H1 (cell line): ENCODE data around the gene FBXO34. TPM values are rescaled to one million over a fixed set of nuclear protein-coding genes. Genes with fewer than 3 reads are reported as not detected.

Experiments
- CTCF ChIA-PET: fragments of 300-600 bp; sonication (Branson Sonifier 250); formaldehyde crosslinking; loops from one replicate; lab custom pipeline; 2021; ENCODE audit not compliant: partially characterized antibody; lab: Charles Lee
- POLR2A ChIA-PET: fragments of 300-600 bp; sonication (Branson Sonifier 250); formaldehyde crosslinking; loops from one replicate; lab custom pipeline; 2021; ENCODE audit warnings: inconsistent platforms; ENCODE audit not compliant: partially characterized antibody; lab: Charles Lee
- DNase-seq, 2 experiments: peaks; one replicate each; pipeline versions ENCODE4 v3.0.0 to v3.0.0-alpha.2; 2010 to 2022; ENCODE audit warnings: low spot score in 2 of 2, low read depth in 1 of 2, mixed read lengths in 1 of 2
- FAIRE-seq: peaks from 2 replicates; lab custom pipeline; 2011; peaks lifted over from hg19 to GRCh38; lab: Jason Lieb, UNC
- H2AFZ ChIP-seq: 2 replicates; pipeline ENCODE4 v1.8.1; 2012; ENCODE audit warnings: low read length, inconsistent platforms
- H2AK5ac ChIP-seq: 2 replicates; pipeline ENCODE4 v1.6.1; 2013; ENCODE audit warnings: low read depth, low read length
- H2BK120ac ChIP-seq: replicated peaks from 2 replicates; pipeline ENCODE3; 2013; ENCODE audit warnings: low read depth, low read length, inconsistent platforms
- H2BK12ac ChIP-seq: 2 replicates; pipeline ENCODE4 v1.6.1; 2013; ENCODE audit warnings: low read depth, low read length
- H2BK15ac ChIP-seq: 2 replicates; pipeline ENCODE4 v1.6.1; 2013; ENCODE audit warnings: low read length
- H2BK20ac ChIP-seq: 2 replicates; pipeline ENCODE4 v1.6.1; 2013; ENCODE audit warnings: low read length
- H2BK5ac ChIP-seq: 2 replicates; pipeline ENCODE4 v1.6.1; 2013; ENCODE audit warnings: low read depth, low read length
- H3K14ac ChIP-seq: 2 replicates; pipeline ENCODE4 v1.6.1; 2013; ENCODE audit warnings: inconsistent platforms; ENCODE audit not compliant: insufficient read length
- H3K18ac ChIP-seq: 2 replicates; pipeline ENCODE4 v1.6.1; 2013; ENCODE audit warnings: low read length; ENCODE audit errors: extremely low read depth
- H3K23ac ChIP-seq: 2 replicates; pipeline ENCODE4 v1.6.1; 2013; ENCODE audit warnings: inconsistent platforms; ENCODE audit not compliant: insufficient read length
- H3K23me2 ChIP-seq: 2 replicates; pipeline ENCODE4 v1.6.1; 2013; ENCODE audit warnings: low read depth, low read length
- H3K27ac ChIP-seq: 2 replicates; pipeline ENCODE4 v1.6.1; 2011; ENCODE audit warnings: low read depth, low read length, inconsistent platforms
- H3K27me3 ChIP-seq, 4 experiments: replicated peaks in 1 of 4; 1 replicate in 1 of 4; 2 replicates in 3 of 4; pipeline versions ENCODE4 v1.6.1 to v1.8.1; 2011 to 2013; ENCODE audit warnings: low read length in 3 of 4, mild to moderate bottlenecking in 3 of 4, inconsistent platforms in 2 of 4, mixed read lengths in 2 of 4, moderate library complexity in 1 of 4; ENCODE audit not compliant: control insufficient read depth in 3 of 4, insufficient read depth in 3 of 4; ENCODE audit errors: extremely low read depth in 1 of 4
- H3K36me3 ChIP-seq, 4 experiments: 2 replicates each; pipeline versions ENCODE4 v1.6.1 to v1.8.1; 2011 to 2013; ENCODE audit warnings: mild to moderate bottlenecking in 4 of 4, low read length in 3 of 4, moderate library complexity in 2 of 4, control low read depth in 1 of 4, inconsistent platforms in 1 of 4; ENCODE audit not compliant: insufficient read depth in 4 of 4, control insufficient read depth in 2 of 4
- H3K4ac ChIP-seq: replicated peaks from 2 replicates; pipeline ENCODE3; 2013; ENCODE audit warnings: low read length, low read depth, mixed read lengths, inconsistent platforms; ENCODE audit not compliant: insufficient read length
- H3K4me1 ChIP-seq, 4 experiments: replicated peaks in 1 of 4; 1 replicate in 1 of 4; 2 replicates in 3 of 4; pipeline versions ENCODE4 v1.6.1 to v1.8.1; 2011 to 2013; ENCODE audit warnings: low read length in 3 of 4, inconsistent platforms in 2 of 4, mixed read lengths in 1 of 4; ENCODE audit not compliant: insufficient read depth in 4 of 4, control insufficient read depth in 3 of 4
- H3K4me2 ChIP-seq, 2 experiments: 2 replicates each; pipeline versions ENCODE4 v1.6.1 to v1.8.1; 2011 to 2013; ENCODE audit warnings: low read depth in 2 of 2, low read length in 2 of 2, control low read depth in 1 of 2, inconsistent platforms in 1 of 2, mild to moderate bottlenecking in 1 of 2; ENCODE audit not compliant: insufficient read depth in 1 of 2
- H3K4me3 ChIP-seq, 4 experiments: fragments of 200-600, 300-600 bp in 1 of 4; sonication (generic), shearing (Covaris generic), sonication (Bioruptor Twin) in 1 of 4; 2 replicates each; pipeline versions ENCODE4 v1.5.1 to v1.8.1; 2011 to 2016; ENCODE audit warnings: low read length in 4 of 4, low read depth in 3 of 4, control low read depth in 2 of 4, inconsistent platforms in 2 of 4, mild to moderate bottlenecking in 2 of 4, mixed read lengths in 1 of 4, moderate library complexity in 1 of 4; ENCODE audit not compliant: insufficient read depth in 2 of 4; ENCODE audit errors: extremely low read depth in 1 of 4
- H3K56ac ChIP-seq: replicated peaks from 2 replicates; pipeline ENCODE3; 2013; ENCODE audit warnings: low read depth, mild to moderate bottlenecking, mixed read lengths, low read length, inconsistent platforms; ENCODE audit not compliant: insufficient read length
- H3K79me1 ChIP-seq: 2 replicates; pipeline ENCODE4 v1.6.1; 2013; ENCODE audit warnings: low read depth, low read length, control low read depth
- H3K79me2 ChIP-seq, 2 experiments: 2 replicates each; pipeline versions ENCODE4 v1.6.1 to v1.8.1; 2012 to 2013; ENCODE audit warnings: low read length in 2 of 2, mild to moderate bottlenecking in 2 of 2, inconsistent platforms in 1 of 2; ENCODE audit not compliant: insufficient read depth in 2 of 2, control insufficient read depth in 1 of 2
- H3K9ac ChIP-seq, 4 experiments: replicated peaks in 1 of 4; 1 replicate in 1 of 4; 2 replicates in 3 of 4; pipeline versions ENCODE4 v1.6.1 to v1.8.1; 2011 to 2013; ENCODE audit warnings: low read depth in 3 of 4, low read length in 3 of 4, control low read depth in 2 of 4, mild to moderate bottlenecking in 2 of 4, moderate library complexity in 2 of 4, inconsistent platforms in 1 of 4; ENCODE audit errors: extremely low read depth in 1 of 4
- H3K9me3 ChIP-seq, 2 experiments: 2 replicates each; pipeline versions ENCODE4 v1.6.1 to v1.8.1; 2012 to 2013; ENCODE audit warnings: mild to moderate bottlenecking in 2 of 2, moderate library complexity in 2 of 2, control low read depth in 1 of 2, inconsistent platforms in 1 of 2, low read depth in 1 of 2, low read length in 1 of 2, mixed read lengths in 1 of 2; ENCODE audit not compliant: insufficient read depth in 2 of 2
- H4K20me1 ChIP-seq, 2 experiments: replicated peaks in 1 of 2; 2 replicates each; pipeline versions ENCODE3 to v1.8.1; 2011 to 2013; ENCODE audit warnings: inconsistent platforms in 2 of 2, low read length in 2 of 2, mild to moderate bottlenecking in 1 of 2; ENCODE audit not compliant: insufficient read depth in 2 of 2, control insufficient read depth in 1 of 2
- H4K5ac ChIP-seq: 2 replicates; pipeline ENCODE4 v1.6.1; 2013; ENCODE audit warnings: low read length, low read depth, mixed read lengths, inconsistent platforms; ENCODE audit not compliant: insufficient read length
- H4K8ac ChIP-seq: 2 replicates; pipeline ENCODE4 v1.8.0; 2013; ENCODE audit warnings: mild to moderate bottlenecking, moderate library complexity, low read length, inconsistent platforms; ENCODE audit not compliant: insufficient read depth; ENCODE audit errors: extremely low read depth
- H4K91ac ChIP-seq: replicated peaks from 2 replicates; pipeline ENCODE3; 2013; ENCODE audit warnings: low read length, mixed read lengths, inconsistent platforms; ENCODE audit not compliant: insufficient read length
- CTCF ChIP-seq, 3 experiments: IDR thresholded peaks; 1 replicate in 2 of 3; 2 replicates in 1 of 3; pipeline versions ENCODE4 v1.5.1 to v1.6.1; 2011; ENCODE audit warnings: low read length in 3 of 3, mild to moderate bottlenecking in 3 of 3, inconsistent platforms in 2 of 3, low read depth in 1 of 3, moderate library complexity in 1 of 3; ENCODE audit not compliant: insufficient read depth in 1 of 3; ENCODE audit errors: control extremely low read depth in 1 of 3
- EGR1 ChIP-seq: IDR thresholded peaks from 2 replicates; pipeline ENCODE4 v1.6.1; 2011; ENCODE audit warnings: low read depth, low read length, borderline replicate concordance
- KDM5A ChIP-seq: fragments of 200-600 bp; IDR thresholded peaks from 2 replicates; pipeline ENCODE4 v1.7.1; 2012; ENCODE audit warnings: mild to moderate bottlenecking, low read length, inconsistent platforms, mixed read lengths
- MAX ChIP-seq: IDR thresholded peaks from 2 replicates; pipeline ENCODE4 v1.6.1; 2012; ENCODE audit warnings: inconsistent platforms
- POU5F1 ChIP-seq: IDR thresholded peaks from 2 replicates; pipeline ENCODE4 v1.6.1; 2011; ENCODE audit warnings: low read depth, mild to moderate bottlenecking, low read length, moderate library complexity
- RAD21 ChIP-seq, 2 experiments: IDR thresholded peaks in 1 of 2; conservative IDR thresholded peaks in 1 of 2; 2 replicates each; pipeline ENCODE4 v1.6.1; 2011; ENCODE audit warnings: low read depth in 2 of 2, low read length in 2 of 2, improper control_type of control experiment in 1 of 2, inconsistent platforms in 1 of 2, mild to moderate bottlenecking in 1 of 2, moderate library complexity in 1 of 2
- SP4 ChIP-seq: IDR thresholded peaks from 2 replicates; pipeline ENCODE4 v1.6.1; 2012; ENCODE audit warnings: low read length, inconsistent platforms
- WGBS, 2 experiments: shearing (Covaris generic) in 1 of 2; methylation state at CpG; one replicate each; pipeline versions ENCODE4 v1.1.6 to v1.1.7; 2013 to 2015; ENCODE audit warnings: low lambda C conversion rate in 2 of 2, mixed read lengths in 2 of 2, inconsistent platforms in 1 of 2, low coverage in 1 of 2, missing lambda C conversion rate in 1 of 2; ENCODE audit not compliant: insufficient replicate concordance in 2 of 2, insufficient coverage in 1 of 2, insufficient read length in 1 of 2; ENCODE audit errors: extremely low coverage in 1 of 2, missing lambda C conversion rate in 1 of 2; 5-methylcytosine and 5-hydroxymethylcytosine counted together
- polyA plus RNA-seq, 7 experiments: library from polyadenylated mRNA; depleted of rRNA in 3 of 7; stranded (reverse) in 5 of 7; unstranded in 2 of 7; fragments of >200 nt in 5 of 7; fragments of 200-250 nt in 2 of 7; gene quantifications; 1 replicate in 5 of 7; 2 replicates in 1 of 7; 4 replicates in 1 of 7; pipeline versions ENCODE4 v1.2.1 to v1.2.3, GENCODE V29; 2011 to 2013; ENCODE audit warnings: missing spikeins in 2 of 7, mixed read lengths in 2 of 7
- total RNA-seq: library from RNA; stranded (reverse); fragmentation: NEBNext Ultra II Directional; extraction: Animal tissue kit (Norgen Biotek cat#: 25700); gene quantifications from 2 replicates; pipeline ENCODE4 v1.2.1, GENCODE V29; 2021

The FBXO34 gene
- total and polyA plus RNA-seq, 2 of the 8 experiments (the other 6 are each of a cell fraction or from before 2014, with no cell fraction given), result 7.0 to 14.4 TPM

GRCh38 chr14:55272922-55273321 is 1.7 kb downstream of the FBXO34 start:
- TF ChIP-seq SP4 (no peak), EGR1 (no peak), KDM5A (no peak), MAX (no peak), POU5F1 (no peak), CTCF (IDR thresholded peaks at IDR 0.05; ENCODE audit: control extremely low read depth in 1 of 3, insufficient read depth in 1 of 3, low read depth in 1 of 3, low read length in 3 of 3) (no peak), RAD21 (IDR thresholded peaks at IDR 0.05 in 1 of 2, conservative IDR thresholded peaks at IDR 0.05 in 1 of 2; ENCODE audit: low read depth in 2 of 2, low read length in 2 of 2) (no peak)
- 86% methylated on average over 2 of the region's 2 CpGs; no CpG with 5 or more reads in 1 of the 2 experiments for WGBS, 2 experiments
- Histone ChIP-seq H3K4me2 (peak overlapping the region in 1 of 2 experiments; percentile 72; a peak in 2 of 4 replicates), H2AK5ac (no peak overlapping the region), H2AFZ (no peak overlapping the region), H3K36me3 (no peaks in the 10 kb centered on the region), H3K79me1 (peaks cover 4% of the 10 kb centered on the region; the same call in 1 of the 2 replicates), H4K20me1 (peaks cover 0 to 2% of the 10 kb centered on the region in 2 experiments), H3K9ac (no peak overlapping the region), H2BK5ac (no peak overlapping the region), H3K14ac (no peak overlapping the region), H3K27ac (no peak overlapping the region), H4K91ac (no peak overlapping the region), H3K23ac (no peak overlapping the region), H2BK20ac (no peak overlapping the region), H3K4me1 (peaks cover 0 to 1% (median 0%) of the 10 kb centered on the region in 4 experiments; a peak in 1 of 7 replicates), H3K56ac (no peak overlapping the region), H2BK12ac (no peak overlapping the region), H2BK15ac (no peak overlapping the region), H3K9me3 (no peaks in the 10 kb centered on the region), H3K79me2 (peaks cover 0 to 51% of the 10 kb centered on the region in 2 experiments; a peak in 3 of 4 replicates), H3K4ac (no peak overlapping the region), H2BK120ac (no peak overlapping the region), H3K23me2 (peaks cover 3% of the 10 kb centered on the region; the same call in 1 of the 2 replicates), H3K18ac (no peak overlapping the region), H3K4me3 (peak overlapping the region in 1 of 4 experiments; percentile 82; a peak in 2 of 8 replicates), H4K8ac (no peak overlapping the region), H4K5ac (no peak overlapping the region), H3K27me3 (peaks cover 0 to 1% (median 0%) of the 10 kb centered on the region in 4 experiments; a peak in 1 of 7 replicates)
- ChIA-PET CTCF (interaction anchor here (0.5 to 5.3 kb wide), 7 partner anchors 9 to 171 kb away, joined by 3 to 46 read pairs (median 6); no protein-coding TSS in a partner anchor), POLR2A (interaction anchor here (1.2 to 1.5 kb wide), 2 partner anchors 18 to 81 kb away, joined by 3 to 4 read pairs; no protein-coding TSS in a partner anchor)
- DNase-seq (no peak), FAIRE-seq (no peak)
